ENCODE data around the gene RNPS1. TPM values are rescaled to one million over a fixed set of nuclear protein-coding genes. Genes with fewer than 3 reads are reported as not detected.
"Not testable (repeated sequence)": the region's sequence is repeated elsewhere in the genome, so short reads cannot be mapped to it uniquely, and the experiment has no call there.

RNPS1 gene
- total RNA-seq, 2 experiments from 2014 or later, result 230 to 238 TPM

DNA sequence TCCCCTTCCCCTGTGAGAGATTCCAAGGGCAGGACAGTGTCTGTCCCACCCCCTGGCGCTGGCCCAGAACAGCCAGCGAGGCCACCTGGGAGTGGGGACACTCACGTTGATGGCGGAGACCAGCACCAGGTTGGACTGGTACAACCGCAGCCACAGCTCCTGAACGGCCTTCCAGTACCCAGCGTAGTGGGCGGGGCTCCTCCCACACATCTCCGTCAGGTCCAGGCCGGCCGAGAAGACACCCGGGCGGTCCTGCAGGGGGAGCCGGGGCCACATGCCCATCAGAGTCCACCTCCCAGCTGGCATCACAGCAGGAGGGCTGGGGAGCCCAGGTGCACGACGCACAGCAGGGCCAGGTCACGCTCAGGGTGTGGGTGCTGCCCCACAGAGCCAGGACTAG, 23.6 kb downstream of the RNPS1 start:
- Mint-ChIP-seq H3K4me1 (peaks cover 3% of the 10 kb centered on the region), H3K4me3 (no peak overlapping the region), H3K36me3 (ENCODE audit: low read depth) (peaks cover 10% of the 10 kb centered on the region), H3K27me3 (no peaks in the 10 kb centered on the region), H3K27ac (no peak overlapping the region), H3K9me3 (no peaks in the 10 kb centered on the region)
- POLR2A ChIA-PET, result no interaction called here
- CTCF ChIA-PET, result no interaction called here
- no peak for DNase-seq

DNA sequence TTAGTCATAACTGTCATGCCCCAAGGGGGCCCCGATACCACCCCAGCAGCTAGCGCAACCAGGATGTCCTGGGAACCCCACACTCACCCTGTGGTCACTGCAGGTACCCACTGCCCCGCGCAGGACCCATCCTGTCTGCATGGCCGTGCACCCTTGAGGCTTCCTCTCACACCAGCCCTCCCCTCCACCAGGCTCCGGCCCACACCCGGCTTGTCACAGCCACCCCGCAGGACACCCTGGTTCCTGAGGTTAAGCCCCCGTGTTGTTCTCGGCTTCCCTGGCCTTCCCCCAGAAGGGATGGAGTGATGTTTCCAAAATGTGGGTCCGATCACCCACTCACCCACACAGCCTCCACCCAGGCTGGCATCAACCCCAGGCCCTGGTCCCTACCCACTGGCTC, 24.1 kb downstream of the RNPS1 start:
- no peak for DNase-seq
- Mint-ChIP-seq H3K27me3 (no peaks in the 10 kb centered on the region), H3K36me3 (ENCODE audit: low read depth) (peaks cover 10% of the 10 kb centered on the region), H3K27ac (no peak overlapping the region), H3K9me3 (no peaks in the 10 kb centered on the region), H3K4me1 (peaks cover 3% of the 10 kb centered on the region), H3K4me3 (no peak overlapping the region)
- ChIA-PET CTCF (no interaction called here), POLR2A (no interaction called here)

DNA sequence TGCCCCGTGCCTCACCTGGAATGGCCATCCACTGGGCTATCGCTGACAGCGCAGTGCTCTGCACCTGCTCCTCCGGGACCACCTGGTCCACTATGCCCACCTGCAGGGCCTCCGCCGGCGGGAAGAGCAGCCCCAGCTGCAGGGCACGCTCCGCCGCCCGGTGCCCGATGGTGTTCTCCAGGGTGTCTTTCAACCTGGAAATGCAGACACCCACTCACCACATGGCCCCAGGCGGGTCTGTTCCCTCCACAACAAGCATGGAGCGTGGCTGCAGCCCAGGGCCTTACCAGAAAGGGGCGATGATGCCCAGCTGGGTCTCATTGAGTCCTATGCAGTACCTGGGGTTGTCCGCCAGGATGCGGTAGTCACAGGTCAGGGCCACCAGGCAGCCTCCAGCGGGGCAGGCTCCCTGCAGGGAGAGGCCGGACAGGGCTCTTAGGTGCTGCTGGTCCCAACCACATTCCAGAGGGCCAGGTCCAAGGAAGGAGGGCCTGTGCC, 24.8 kb downstream of the RNPS1 start:
- DNase-seq, result no peak
- Mint-ChIP-seq H3K9me3 (no peaks in the 10 kb centered on the region), H3K36me3 (ENCODE audit: low read depth) (peaks cover 10% of the 10 kb centered on the region), H3K27me3 (no peaks in the 10 kb centered on the region), H3K4me3 (no peak overlapping the region), H3K4me1 (peaks cover 3% of the 10 kb centered on the region), H3K27ac (no peak overlapping the region)
- CTCF ChIA-PET, result interaction anchor here (1.6 kb wide), 1 partner anchor 9 kb away, joined by 6 read pairs; the partner anchor contains the start of gene ECI1
- POLR2A ChIA-PET, result no interaction called here

DNA sequence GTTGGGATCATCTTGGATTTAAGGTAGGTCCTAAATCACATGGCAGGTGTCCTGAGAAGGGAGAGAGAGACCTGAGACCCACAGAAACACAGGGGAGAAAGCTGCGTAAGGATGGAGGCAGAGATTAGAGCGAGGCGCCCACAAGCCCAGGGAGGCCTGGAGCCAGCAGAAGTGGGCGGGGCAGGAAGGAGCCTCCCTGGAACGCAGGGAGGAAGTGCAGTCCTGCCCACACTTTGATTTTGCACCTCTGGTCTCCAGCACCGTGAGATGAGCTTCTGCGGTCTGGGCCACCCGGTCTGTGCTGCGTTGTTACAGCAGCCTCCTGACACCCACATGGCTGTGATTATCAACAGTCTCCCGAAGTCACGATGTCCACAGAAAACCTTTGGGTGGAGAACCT, 25.3 kb downstream of the RNPS1 start:
- ChIA-PET CTCF (interaction anchor here (1.6 kb wide), 1 partner anchor 9 kb away, joined by 6 read pairs; the partner anchor contains the start of gene ECI1), POLR2A (no interaction called here)
- Mint-ChIP-seq H3K27me3 (no peaks in the 10 kb centered on the region), H3K9me3 (no peaks in the 10 kb centered on the region), H3K36me3 (ENCODE audit: low read depth) (peaks cover 10% of the 10 kb centered on the region), H3K27ac (peak overlapping the region; percentile 31), H3K4me1 (peaks cover 3% of the 10 kb centered on the region), H3K4me3 (no peak overlapping the region)
- no peak for DNase-seq

DNA sequence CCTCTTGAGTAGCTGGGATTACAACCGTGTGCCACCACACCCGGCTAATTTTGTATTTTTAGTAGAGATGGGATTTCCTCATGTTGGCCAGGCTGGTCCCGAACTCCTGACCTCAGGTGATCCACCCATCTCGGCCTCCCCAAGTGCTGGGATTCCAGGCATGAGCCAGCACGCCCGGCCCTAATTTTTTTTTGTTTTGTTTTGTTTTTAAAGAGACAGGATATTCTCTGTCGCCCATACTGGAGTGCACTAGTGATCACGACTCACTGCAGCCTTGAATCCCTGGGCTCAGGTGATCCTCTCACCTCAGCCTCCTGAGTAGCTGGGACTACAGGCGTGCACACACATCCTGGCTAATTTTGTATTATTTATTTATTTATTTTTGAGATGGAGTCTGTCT, 27.6 kb downstream of the RNPS1 start:
- H3K4me1 Mint-ChIP-seq, POLR2A ChIA-PET: not testable (repeated sequence)
- CTCF ChIA-PET, result interaction anchor here (0.6 kb wide), 1 partner anchor 947 kb away, joined by 4 read pairs; no protein-coding TSS in a partner anchor

DNA sequence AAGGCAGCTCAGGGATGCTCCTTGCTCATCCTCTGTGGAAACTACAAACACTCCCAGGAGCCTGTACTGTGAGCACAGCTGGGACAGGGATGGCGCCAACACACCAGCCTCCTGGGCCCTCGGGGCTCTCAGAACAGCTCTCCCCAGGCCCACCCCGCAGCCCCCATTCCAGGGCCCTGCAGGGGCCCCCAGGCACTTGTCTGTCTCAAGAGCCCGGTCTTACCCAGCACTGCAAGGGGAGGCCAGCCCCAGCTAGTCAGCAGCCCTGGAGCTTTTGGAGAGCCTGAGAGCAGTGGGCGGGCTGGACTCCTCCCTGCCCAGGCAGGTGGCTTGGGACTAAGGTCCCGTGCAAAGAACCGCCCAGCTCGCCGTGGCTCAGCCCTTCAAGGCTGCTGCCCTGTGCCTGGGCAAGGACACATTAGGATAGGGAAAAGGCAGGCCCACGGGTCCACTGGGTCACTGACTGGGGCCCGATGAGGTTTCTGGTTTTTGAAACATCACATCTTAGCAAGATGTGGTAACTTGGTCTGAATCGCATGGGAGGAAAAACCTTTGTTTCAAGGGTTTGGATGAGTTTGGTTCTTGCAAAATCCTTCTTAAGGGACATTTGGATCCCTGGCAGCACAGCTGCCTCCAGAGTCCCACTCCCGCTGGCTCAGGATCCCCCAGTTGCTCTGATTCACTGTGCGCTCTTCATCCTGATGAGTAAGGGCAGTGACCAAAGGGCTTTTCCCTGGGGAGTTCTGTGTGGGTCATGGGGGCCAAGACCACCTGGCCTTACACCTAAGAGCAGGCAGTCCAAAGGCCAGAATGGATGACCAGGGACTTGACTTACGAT, 28.9 kb downstream of the RNPS1 start:
- H3K27ac Mint-ChIP-seq, result no peak overlapping the region
- no peak overlapping the region for H3K4me3 Mint-ChIP-seq
- CTCF ChIA-PET, result interaction anchor here (1.2 to 1.3 kb wide), 2 partner anchors 9 to 12 kb away, joined by 3 to 5 read pairs; partner anchors contain the start of gene ECI1
- POLR2A ChIA-PET, result no interaction called here
- H3K27me3 Mint-ChIP-seq, result no peaks in the 10 kb centered on the region
- H3K36me3 Mint-ChIP-seq (ENCODE audit: low read depth), result peaks cover 14% of the 10 kb centered on the region
- peaks cover 3% of the 10 kb centered on the region for H3K4me1 Mint-ChIP-seq
- no peak for DNase-seq
- H3K9me3 Mint-ChIP-seq, result no peaks in the 10 kb centered on the region

More for the DNA sequence above, 27.6 kb downstream of the RNPS1 start:
- not testable (repeated sequence) for H3K27ac Mint-ChIP-seq, H3K9me3 Mint-ChIP-seq, DNase-seq, H3K4me3 Mint-ChIP-seq, H3K27me3 Mint-ChIP-seq
- H3K36me3 Mint-ChIP-seq (ENCODE audit: low read depth), result peaks cover 14% of the 10 kb centered on the region

DNA sequence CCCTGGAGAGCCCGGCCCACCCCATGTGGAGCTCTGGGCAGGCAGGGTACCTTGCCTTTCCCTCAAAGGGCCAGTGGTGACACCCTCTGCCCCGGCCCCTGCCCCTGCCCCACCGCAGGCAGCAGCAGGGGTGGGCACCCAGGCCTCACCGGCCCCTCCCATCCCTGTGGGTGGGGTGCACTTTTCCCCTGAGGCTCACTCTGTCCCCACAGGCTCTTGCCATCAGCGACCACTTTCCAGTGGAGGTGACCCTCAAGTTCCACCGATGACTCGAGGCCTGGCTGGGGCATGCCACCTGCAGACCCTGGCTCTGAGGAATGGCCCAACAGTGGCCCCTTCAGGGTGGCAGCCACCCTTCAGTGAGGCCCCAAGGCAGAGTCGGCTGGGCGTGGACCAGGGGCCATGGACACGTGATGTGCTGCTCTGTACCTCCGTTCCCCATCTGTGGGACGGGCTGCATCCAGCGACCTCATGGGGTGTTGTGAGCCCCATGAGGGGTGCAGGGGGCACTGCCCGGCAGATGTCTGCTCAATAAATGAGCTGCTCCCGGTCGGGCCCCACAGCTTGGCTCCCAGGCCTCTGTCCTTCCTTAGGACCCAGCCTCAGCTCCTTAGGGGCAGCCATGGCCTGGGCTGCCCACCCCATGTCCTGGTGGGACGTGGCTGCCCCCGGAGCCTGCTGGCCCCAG, 29.6 kb downstream of the RNPS1 start:
- peaks cover 11% of the 10 kb centered on the region for H3K36me3 Mint-ChIP-seq (ENCODE audit: low read depth)
- peaks cover 3% of the 10 kb centered on the region for H3K4me1 Mint-ChIP-seq
- no peak overlapping the region for H3K4me3 Mint-ChIP-seq
- ChIA-PET POLR2A (no interaction called here), CTCF (interaction anchor here (1.2 to 1.3 kb wide), 2 partner anchors 8 to 13 kb away, joined by 3 to 5 read pairs; partner anchors contain the start of gene ECI1)
- H3K9me3 Mint-ChIP-seq, result no peaks in the 10 kb centered on the region
- H3K27me3 Mint-ChIP-seq, result no peaks in the 10 kb centered on the region
- H3K27ac Mint-ChIP-seq, result no peak overlapping the region
- DNase-seq, result no peak

DNA sequence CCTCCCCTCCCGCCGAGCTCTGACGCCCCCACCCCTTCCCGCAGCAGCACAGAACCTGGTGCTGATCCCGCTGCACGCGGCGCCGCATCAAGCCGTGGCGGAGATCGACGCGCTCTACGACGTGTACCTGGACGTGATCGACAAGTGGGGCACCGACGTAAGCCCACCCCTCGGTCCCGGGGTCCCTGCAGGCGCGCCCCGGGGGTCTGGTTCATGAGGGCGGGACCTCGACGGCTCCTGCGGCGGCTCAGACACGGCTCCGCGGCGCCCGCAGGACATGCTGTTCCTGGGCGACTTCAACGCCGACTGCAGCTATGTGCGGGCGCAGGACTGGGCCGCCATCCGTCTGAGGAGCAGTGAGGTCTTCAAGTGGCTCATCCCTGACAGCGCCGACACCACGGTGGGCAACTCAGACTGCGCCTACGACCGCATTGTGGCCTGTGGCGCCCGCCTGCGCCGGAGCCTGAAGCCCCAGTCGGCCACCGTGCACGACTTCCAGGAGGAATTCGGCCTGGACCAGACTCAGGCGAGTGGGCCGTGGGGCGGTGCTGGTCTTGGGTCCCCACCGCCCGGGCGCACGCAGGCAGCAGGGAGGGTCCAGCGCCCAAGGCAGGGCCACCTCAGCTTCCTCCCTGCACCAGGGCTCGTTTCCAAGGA, 30.3 kb downstream of the RNPS1 start:
- CTCF ChIA-PET, result no interaction called here
- Mint-ChIP-seq H3K4me3 (no peak overlapping the region), H3K27ac (no peak overlapping the region), H3K9me3 (no peaks in the 10 kb centered on the region), H3K27me3 (no peaks in the 10 kb centered on the region), H3K36me3 (ENCODE audit: low read depth) (peaks cover 11% of the 10 kb centered on the region), H3K4me1 (peaks cover 3% of the 10 kb centered on the region)
- no peak for DNase-seq
- POLR2A ChIA-PET, result no interaction called here

DNA sequence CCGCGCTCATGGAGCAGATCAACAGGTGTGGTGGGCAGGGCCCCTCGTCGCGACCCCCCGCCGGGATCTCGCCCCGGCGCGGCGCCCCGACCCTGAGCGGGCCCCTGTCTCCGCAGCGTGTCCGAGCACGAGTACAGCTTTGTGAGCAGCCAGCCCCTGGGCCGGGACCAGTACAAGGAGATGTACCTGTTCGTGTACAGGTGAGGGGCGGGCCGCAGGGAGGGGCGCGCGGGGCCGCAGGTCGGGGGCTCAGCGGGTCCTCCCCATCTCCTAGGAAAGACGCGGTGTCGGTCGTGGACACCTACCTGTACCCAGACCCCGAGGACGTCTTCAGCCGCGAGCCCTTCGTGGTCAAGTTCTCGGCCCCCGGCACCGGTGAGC, 30.8 kb downstream of the RNPS1 start:
- Mint-ChIP-seq H3K9me3 (no peaks in the 10 kb centered on the region), H3K4me3 (no peak overlapping the region), H3K27ac (no peak overlapping the region), H3K27me3 (no peaks in the 10 kb centered on the region), H3K4me1 (no peaks in the 10 kb centered on the region), H3K36me3 (ENCODE audit: low read depth) (peaks cover 7% of the 10 kb centered on the region)
- ChIA-PET POLR2A (no interaction called here), CTCF (interaction anchor here (1.5 kb wide), 1 partner anchor 15 kb away, joined by 5 read pairs; the partner anchor contains the start of gene ECI1)
- DNase-seq, result no peak

DNA sequence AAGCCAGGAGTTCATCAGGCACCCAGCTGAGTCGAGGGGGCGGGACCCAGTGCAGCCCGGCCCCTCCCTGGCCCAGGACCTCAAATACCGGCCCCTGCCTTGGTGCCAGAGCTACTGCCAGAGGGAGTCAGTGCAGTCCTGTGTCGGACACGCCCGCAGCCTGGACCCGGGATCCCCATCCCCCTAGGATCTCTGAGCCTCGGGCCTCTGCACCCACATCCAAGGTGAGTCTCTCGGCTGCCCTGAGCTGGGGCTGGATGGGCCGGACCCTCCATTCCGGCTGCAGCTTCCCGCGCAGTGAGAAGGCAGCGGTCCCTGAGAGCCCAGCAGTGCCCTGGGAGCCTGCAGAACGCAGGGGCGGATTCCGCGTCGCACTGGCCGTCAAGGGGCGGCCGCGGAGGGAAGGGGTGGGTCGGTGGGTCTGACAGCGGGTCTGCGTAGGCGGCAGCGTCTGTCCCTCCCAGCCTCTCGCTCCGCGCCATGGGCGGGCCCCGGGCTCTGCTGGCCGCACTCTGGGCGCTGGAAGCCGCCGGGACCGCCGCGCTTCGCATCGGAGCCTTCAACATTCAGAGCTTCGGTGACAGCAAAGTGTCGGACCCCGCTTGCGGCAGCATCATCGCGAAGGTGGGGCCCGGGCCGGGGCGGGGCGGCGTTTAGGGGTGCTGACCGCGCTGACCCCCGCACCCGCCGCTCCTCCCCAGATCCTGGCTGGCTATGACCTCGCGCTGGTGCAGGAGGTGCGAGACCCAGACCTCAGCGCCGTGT, 31.4 kb downstream of the RNPS1 start, which contains the start of gene DNASE1L2:
Gene DNASE1L2 (plus strand): TSS at position 108 of the 765 bp plus-strand sequence. CDS start 373 bp downstream, at position 481.
- Mint-ChIP-seq H3K27ac (no peak within 1 kb of the TSS), H3K36me3 (ENCODE audit: low read depth) (peaks cover 7% of the 10 kb centered on the region), H3K27me3 (no peaks in the 10 kb centered on the region), H3K9me3 (no peaks in the 10 kb centered on the region), H3K4me3 (no peak within 1 kb of the TSS), H3K4me1 (no peaks in the 10 kb centered on the region)
- CTCF ChIA-PET, result interaction anchor here (1.0 to 1.5 kb wide), 2 partner anchors 15 to 19 kb away, joined by 3 to 5 read pairs; partner anchors contain the start of gene ECI1
- POLR2A ChIA-PET, result no interaction called here
- DNase-seq, result no peak

DNA sequence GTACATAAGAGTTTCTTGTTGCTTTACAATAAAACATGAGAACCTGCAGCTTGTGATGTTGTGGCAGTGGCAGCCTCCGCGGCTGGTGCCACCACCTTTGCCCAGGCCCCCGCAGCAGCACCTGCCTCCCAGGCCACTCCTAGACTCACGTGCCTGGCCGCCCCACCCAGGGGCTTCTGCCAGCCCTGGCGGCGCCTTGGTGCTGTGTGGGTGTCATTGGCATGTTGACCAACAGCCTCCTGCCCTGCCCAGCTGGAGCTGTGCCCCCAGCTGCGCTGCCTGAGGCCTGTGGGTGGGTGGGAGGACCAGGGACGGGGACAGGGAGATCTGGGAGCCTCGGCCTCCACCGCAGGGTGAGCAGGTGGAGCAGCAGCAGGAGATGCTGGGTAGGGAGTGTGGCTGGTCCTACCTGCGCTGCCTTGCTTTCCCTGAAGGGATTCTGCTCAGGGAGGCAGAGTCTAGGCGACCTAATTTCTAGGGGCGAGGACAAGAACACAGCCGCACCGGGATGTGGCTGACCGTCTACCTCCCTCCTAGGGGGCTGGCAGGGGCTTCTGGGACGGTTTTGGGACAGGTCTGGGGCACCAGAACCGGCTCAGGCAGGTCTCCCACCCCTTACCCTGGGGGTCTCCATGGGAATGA, 32.1 kb downstream of the RNPS1 start:
- CTCF ChIA-PET, result interaction anchor here (1.0 to 1.5 kb wide), 2 partner anchors 16 to 19 kb away, joined by 3 to 5 read pairs; partner anchors contain the start of gene ECI1

DNA sequence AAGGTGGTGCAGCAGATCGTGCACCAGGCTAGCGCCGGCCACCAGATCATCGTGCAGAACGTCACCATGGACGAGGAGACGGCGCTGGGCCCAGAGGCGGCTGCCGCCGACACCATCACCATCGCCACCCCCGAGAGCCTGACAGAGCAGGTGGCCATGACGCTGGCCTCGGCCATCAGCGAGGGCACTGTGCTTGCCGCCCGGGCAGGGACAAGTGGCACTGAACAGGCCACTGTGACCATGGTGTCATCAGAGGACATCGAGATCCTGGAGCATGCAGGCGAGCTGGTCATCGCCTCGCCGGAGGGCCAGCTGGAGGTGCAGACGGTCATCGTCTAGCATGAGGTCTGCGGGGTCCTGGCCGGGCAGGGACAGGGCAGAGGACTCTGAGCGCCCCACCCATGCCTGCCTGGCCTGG, 32.7 kb downstream of the RNPS1 start:
- H3K27ac Mint-ChIP-seq, result no peak overlapping the region
- DNase-seq, result no peak
- H3K9me3 Mint-ChIP-seq, result no peaks in the 10 kb centered on the region
- H3K4me1 Mint-ChIP-seq, result no peaks in the 10 kb centered on the region
- ChIA-PET CTCF (no interaction called here), POLR2A (no interaction called here)
- H3K36me3 Mint-ChIP-seq (ENCODE audit: low read depth), result peaks cover 7% of the 10 kb centered on the region
- H3K4me3 Mint-ChIP-seq, result no peak overlapping the region
- no peaks in the 10 kb centered on the region for H3K27me3 Mint-ChIP-seq

More for the DNA sequence above, 32.1 kb downstream of the RNPS1 start:
- Mint-ChIP-seq H3K9me3 (no peaks in the 10 kb centered on the region), H3K4me3 (no peak overlapping the region), H3K4me1 (no peaks in the 10 kb centered on the region), H3K27ac (no peak overlapping the region), H3K27me3 (no peaks in the 10 kb centered on the region), H3K36me3 (ENCODE audit: low read depth) (peaks cover 7% of the 10 kb centered on the region)
- POLR2A ChIA-PET, result no interaction called here
- no peak for DNase-seq
